VCaP (cell line): ENCODE results near the gene XNDC1N.
"Not testable (repeated sequence)": the region's sequence is repeated elsewhere in the genome, so short reads cannot be mapped to it uniquely, and the experiment has no call there.

Experiments used
- H3K27ac ChIP-seq: fragments of 450-650 bp; 2 replicates; pipeline ENCODE4 v1.5.1; 2017
- TF ChIP-seq, protein P1 (sequence below): fragments of 450-650 bp; conservative IDR thresholded peaks from 2 replicates; pipeline ENCODE4 v1.5.1; 2017; ENCODE audit warnings: mild to moderate bottlenecking, moderate library complexity

XNDC1N gene

DNA sequence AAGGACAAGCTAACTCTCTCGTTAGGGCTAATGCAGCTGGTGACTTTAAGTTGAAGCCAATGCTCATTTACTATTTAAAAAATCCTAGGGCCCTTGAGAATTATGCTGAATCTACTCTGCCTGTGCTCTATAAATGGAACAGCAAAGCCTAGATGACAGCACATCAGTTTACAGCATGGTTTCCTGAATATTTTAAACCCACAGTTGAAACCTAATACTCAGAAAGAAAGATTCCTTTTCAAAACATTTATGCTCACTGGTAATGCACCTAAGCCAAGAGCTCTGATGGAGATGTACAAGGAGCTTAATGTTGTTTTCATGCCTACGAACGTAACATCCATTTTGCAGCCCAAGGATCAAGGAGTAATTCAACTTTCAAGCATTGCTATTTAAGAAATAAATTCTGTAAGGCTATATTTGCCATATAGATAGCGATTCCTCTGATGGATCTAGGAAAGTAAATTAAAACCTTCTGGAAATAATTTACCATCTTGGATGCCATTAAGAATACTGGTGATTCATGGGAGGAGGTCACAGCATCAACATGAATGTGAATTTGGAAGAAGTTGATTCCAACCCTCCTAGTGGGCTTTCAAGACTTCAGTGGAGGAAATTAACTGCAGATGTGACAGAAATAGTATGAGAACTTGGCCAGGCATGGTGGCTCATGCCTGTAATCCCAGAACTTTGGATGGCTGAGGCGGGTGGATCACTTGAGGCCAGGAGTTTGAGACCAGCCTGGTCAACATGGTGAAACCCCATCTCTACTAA lies 14.5 kb downstream of the XNDC1N start:
- TF ChIP-seq, protein P1, sequence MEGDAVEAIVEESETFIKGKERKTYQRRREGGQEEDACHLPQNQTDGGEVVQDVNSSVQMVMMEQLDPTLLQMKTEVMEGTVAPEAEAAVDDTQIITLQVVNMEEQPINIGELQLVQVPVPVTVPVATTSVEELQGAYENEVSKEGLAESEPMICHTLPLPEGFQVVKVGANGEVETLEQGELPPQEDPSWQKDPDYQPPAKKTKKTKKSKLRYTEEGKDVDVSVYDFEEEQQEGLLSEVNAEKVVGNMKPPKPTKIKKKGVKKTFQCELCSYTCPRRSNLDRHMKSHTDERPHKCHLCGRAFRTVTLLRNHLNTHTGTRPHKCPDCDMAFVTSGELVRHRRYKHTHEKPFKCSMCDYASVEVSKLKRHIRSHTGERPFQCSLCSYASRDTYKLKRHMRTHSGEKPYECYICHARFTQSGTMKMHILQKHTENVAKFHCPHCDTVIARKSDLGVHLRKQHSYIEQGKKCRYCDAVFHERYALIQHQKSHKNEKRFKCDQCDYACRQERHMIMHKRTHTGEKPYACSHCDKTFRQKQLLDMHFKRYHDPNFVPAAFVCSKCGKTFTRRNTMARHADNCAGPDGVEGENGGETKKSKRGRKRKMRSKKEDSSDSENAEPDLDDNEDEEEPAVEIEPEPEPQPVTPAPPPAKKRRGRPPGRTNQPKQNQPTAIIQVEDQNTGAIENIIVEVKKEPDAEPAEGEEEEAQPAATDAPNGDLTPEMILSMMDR: no peak
- no peak overlapping the region for H3K27ac ChIP-seq

DNA sequence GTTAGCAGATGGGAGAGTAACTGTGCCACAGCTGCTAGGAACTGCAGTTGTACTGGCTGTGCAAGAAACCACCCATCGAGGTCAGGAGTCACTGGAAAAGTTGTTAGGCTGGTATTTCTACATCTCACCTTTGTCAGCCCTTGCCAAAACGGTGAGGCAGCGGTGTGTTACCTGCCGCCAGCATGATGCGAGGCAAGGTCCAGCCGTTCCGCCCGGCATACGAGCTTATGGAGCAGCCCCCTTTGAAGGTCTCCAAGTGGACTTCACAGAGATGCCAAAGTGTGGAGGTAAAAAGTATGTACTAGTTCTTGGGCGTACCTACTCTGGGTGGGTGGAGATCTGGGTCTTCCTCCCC lies 16.4 kb downstream of the XNDC1N start:
- H3K27ac ChIP-seq: not testable (repeated sequence)

DNA sequence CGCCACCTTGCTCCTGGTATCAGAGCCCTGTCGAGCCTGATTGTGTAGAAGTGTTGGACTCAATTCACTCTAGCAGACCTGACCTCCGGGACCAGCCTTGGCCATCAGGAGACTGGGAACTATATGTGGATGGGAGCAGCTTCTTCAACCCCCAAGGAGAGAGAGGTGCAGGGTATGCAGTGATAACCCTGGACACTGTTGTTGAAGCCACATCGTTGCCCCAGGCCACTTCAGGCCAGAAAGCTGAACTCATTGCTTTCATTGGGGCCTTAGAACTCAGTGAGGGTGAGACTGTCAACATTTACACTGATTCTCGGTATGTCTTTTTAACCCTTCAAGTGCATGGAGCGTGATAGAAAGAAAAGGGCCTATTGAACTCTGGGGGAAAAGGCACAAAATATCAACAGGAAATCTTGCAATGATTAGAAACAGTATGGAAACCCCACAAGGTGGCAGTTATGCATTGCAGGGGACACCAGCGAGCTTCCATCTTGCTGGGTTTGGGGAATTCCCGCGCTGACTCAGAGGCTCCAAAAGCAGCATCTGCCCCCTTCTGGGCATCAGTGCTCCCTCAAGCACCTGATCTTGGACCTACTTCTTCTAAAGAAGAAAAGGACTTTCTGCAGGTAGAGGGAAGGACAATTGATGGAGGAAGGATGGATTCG lies 16.9 kb downstream of the XNDC1N start:
- not testable (repeated sequence) for H3K27ac ChIP-seq

DNA sequence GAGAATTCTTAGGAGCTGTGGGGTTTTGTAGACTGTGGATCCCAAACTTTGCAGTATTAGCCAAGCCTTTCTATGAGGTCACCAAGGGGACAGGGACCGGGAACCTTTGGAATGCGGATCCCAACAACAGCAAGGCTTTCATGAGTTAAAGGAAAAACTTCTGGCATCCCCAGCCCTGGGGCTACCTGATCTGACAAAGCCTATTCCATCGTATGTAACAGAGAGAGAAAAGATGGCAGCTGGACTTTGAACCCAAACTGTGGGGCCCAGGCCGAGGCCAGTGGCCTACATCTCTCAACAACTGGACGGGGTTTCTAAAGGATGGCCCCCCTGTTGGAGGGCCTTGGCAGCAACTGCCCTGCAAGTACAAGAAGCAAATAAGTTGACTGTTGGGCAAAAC lies 17.6 kb downstream of the XNDC1N start:
- H3K27ac ChIP-seq: not testable (repeated sequence)

DNA sequence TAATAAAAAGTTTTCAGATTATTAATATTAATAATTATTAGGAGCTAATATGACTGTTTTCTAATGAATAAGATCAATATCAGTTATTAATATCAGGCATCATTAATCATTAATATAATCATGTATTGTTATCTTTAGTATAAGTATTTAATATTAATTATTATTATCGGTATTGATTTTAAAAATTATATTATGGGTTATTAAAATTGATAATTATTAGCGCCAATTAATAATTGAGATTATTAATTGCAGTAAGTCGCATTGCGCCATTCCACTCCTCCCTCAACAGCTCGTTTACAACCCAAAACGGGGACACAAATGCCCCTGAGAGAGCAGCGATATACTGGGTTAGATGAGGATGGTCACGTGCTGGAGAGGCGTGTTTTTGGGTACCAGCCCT lies 20.2 kb downstream of the XNDC1N start:
- no peak overlapping the region for H3K27ac ChIP-seq
- TF ChIP-seq, protein P1: no peak

DNA sequence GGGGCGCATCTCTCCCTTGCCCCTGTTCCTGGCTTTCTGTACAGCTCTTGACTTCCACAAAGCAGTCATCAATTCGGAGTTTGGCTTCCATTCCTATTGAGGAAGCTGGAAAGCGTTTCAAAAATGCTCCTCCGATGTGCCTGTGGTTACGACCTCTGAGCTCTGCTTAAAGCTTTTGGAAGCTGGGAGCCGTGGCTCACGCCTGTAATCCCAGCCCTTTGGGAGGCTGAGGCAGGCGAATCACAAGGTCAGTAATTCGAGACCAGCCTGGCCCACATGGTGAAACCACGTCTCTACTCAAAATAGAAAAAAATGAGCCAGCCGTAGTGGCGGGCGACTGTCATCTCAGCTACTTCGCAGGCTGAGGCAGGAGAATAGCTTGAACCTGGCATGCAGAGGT lies 27.3 kb downstream of the XNDC1N start:
- not testable (repeated sequence) for H3K27ac ChIP-seq

DNA sequence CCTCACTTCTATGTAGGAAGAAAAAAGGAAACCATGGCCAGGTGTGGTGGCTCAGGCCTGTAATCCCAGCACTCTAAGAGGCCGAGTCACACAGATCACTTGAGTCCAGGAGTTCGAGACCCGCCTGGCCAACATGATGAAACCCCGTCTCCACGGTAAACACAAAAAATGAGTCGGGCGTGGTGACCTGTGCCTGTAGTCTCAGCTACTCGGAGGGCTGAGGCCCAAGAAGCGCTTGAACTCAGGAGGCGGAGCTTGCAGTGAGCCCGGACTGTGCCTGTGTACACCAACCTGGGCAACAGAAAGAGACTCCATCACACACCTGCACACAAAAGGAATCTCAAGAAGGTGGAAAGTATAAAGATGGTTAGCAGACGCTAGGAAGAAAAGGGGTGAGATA lies 32.4 kb downstream of the XNDC1N start:
- TF ChIP-seq, protein P1: no peak
- H3K27ac ChIP-seq: no peak overlapping the region

DNA sequence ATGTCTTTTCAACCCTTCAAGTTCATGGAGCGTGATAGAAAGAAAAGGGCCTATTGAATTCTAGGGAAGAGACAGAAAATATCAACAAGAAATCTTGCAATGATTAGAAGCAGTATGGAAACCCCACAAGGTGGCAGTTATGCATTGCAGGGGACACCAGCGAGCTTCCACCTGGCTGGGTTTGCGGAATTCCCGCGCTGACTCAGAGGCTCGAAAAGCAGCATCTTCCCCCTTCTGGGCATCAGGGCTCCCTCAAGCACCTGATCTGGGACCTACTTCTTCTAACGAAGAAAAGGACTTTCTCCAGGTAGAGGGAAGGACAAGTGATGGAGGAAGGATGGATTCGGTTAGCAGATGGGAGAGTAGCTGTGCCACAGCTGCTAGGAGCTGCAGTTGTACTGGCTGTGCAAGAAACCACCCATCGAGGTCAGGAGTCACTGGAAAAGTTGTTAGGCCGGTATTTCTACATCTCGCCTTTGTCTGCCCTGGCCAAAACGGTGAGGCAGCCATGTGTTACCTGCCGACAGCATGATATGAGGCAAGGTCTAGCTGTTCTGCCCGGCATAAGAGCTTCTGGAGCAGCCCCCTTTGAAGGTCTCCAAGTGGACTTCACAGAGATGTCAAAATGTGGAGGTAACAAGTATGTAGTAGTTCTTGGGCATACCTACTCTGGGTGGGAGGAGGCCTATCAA lies 39.1 kb downstream of the XNDC1N start:
- H3K27ac ChIP-seq: not testable (repeated sequence)

DNA sequence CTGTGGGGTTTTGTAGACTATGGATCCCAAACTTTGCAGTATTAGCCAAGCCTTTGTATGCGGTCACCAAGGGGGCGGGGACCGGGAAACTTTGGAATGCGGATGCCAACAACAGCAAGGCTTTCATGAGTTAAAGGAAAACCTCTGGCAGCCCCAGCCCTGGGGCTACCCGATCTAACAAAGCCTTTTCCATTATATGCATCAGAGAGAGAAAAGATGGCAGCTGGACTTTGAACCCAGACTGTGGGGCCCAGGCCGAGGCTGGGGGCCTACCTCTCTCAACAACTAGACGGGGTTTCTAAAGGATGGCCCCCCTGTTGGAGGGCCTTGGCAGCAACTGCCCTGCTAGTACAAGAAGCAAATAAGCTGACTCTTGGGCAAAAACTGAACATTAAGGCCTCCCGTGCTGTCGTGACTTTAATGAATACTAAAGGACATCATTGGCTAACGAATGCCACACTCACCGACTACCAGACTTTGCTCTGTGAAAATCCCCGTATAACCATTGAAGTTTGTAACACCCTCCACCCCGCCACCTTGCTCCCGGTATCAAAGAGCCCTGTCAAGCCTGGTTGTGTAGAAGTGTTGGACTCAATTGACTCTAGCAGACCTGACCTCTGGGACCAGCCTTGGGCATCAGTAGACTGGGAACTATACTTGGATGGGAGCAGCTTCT lies 39.9 kb downstream of the XNDC1N start:
- not testable (repeated sequence) for H3K27ac ChIP-seq

DNA sequence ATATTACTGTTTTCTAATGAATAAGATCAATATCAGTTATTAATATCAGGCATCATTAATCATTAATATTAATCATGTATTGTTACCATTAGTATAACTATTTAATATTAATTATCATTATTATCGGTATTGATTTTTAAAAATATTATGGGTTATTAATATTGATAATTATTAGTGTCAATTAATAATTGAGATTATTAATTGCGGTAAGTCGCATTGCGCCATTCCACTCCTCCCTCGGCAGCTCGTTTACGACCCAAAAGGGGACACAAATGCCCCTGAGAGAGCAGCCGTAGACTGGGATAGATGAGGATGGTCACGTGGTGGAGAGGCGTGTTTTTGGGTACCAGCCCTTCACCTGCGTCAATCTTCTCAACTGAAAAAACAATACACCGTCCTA lies 42.6 kb downstream of the XNDC1N start:
- not testable (repeated sequence) for H3K27ac ChIP-seq
